DLD1 (cell line): ENCODE results near the gene PHIP.
"Not testable (repeated sequence)": the region's sequence is repeated elsewhere in the genome, so short reads cannot be mapped to it uniquely, and the experiment has no call there.

ENCODE experiments used
- in situ Hi-C: cut with HindIII; loops from 2 replicates; pipeline ENCODE4 v1.10.0; 2017; ENCODE audit warnings: low sequenced_read_pairs

Gene PHIP

DNA sequence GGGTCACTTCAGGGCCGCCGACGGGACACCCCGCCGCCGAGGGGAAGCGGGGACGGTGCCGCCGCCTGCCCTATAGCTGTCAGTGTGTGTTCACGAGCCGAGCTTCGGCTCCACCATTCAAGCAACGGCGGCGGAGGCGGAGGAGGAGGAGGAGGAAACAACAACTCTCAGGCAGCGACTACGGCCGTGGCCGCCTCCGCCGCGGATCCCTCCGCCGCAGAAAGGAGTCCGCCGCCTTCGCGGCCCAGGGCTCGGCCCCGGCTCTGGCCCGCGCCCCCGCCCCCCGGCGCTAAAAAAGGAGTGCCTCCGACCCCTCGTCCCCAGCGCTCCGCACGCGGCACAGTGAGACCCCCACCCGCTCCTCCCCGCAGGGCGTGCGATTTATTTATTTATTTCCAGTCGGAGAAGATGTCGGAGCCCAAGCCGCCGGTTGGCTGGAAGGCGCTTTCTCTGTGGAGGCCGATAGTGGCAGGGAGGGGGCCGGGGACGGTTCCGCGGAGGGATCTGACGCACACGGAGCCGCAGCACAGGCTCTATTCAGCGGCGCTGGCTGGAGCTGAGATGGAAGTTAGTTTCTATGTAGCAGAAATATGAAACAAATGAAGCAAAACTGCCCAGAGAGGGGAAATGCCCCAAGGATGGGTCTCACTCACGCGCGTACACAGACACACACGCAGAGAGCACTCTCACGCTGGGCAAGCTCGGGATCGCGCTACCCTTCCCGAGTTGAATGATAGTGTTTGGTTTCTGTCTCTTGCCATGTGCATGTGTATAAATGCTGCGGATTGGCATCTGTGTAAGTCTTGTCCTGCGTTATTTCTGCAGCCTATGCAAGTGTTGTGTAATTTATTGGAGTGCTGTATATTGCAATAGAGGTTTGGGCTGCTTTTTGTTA lies at the start of gene PHIP:
TSS of gene PHIP (minus strand) at position 180 of the 895 bp plus-strand sequence. CDS start 186 bp downstream, outside the sequence.
- in situ Hi-C loops: no loop called here

DNA sequence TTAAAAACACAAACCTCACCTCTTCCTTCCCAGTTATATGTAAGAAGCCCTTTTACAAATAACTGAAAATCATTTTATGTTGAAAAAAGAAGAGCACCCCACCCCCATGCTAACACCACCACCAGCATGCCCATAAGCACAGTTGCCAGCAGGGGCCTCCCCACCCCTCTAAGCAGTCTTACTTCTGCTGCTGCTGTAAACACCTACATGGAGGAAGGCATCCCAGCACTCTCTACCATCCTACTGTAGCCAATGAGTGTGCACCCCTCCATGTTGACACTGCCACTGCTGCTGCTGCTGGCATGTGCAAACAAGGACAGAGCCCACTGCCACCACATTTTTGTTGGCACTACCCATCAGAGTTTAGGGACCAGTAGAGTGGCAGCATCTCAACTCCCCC lies 49.6 kb upstream of the PHIP start:
- in situ Hi-C loops: no loop called here

DNA sequence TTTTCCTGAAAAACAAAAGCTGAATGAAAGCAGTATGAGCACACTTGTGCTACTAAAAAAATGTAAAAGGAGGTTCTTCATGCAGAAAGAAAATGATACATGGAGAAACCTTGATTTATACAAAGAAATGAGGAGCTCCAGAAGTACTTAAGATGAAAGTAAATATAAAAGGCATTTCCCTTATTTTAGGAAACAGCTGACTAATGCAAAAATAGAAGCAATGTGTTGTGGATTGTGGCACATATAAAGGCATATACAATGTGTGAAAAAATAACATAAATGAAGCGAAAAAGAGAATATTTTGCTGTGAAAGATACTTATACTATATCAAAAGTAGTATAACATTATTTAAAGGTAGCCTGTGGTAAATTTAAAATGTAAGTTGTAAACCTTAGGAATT lies 41.2 kb upstream of the PHIP start:
- in situ Hi-C loops: no loop called here

DNA sequence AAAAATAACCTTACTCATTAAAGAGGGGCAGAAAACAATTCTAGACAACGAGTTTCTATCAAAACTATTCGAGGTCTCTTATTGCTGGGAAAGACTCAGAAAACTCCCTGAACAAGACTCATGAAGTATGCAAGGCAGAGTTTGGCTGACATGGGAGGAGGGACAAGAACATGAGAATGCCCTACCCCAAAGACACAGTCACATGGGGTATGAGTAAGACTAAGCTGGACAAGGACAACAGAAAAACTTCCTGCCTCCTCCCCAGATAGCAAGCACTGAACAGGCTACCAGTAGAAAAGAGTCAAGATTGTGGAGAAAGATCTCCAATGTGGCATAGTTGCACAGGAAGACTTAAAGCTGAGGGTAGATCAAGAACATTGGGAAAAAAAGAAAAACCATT lies 39.7 kb upstream of the PHIP start:
- in situ Hi-C loops: no loop called here

DNA sequence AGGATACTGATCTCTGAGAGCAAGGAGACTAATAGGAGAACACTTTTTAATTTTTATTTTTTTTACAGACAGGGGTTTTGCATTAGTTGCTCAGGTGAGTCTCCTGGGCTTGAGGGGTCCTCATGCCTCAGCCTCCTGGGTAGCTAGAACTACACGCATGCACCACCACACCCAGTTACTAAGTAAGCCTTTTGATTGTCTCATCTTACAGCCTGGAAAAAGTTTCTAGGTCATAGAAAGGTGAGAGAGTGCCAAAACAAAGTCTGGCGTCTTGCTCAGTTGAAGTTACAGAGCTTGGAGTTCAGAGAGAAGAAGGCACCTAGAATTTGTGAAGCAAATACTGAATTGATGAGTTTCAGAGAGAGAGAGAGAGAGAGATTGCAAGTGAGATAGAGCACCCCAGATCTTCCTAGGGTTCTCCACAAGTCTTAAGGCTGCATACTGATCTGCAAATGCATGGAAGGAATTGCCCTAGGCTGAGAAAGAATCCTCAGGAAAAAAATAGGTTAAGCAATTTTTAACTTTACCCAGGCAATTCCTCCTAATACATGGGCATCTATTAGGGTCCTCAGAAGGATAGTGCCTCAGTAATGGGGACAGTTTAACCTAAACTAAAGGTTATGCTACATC lies 37.6 kb upstream of the PHIP start:
- in situ Hi-C loops: no loop called here

DNA sequence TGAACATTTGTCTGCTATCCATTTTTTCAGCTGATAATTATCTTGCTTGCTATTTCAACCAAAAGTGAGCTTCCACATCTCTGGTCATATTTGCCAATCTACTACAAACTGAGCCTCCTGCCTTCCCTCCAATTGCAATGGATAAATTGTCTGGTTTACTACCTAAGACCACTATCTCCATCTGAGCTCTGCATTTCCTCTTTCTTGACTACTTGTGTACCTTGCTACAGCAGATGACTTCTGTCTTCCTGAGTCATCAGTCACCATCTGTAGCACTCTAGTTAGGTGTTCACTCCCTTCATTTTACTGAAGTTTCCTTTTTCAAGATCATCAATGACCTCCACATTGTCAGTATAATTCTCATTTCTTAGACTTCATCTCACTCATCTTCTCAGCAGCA lies 33.5 kb upstream of the PHIP start:
- in situ Hi-C loops: no loop called here

DNA sequence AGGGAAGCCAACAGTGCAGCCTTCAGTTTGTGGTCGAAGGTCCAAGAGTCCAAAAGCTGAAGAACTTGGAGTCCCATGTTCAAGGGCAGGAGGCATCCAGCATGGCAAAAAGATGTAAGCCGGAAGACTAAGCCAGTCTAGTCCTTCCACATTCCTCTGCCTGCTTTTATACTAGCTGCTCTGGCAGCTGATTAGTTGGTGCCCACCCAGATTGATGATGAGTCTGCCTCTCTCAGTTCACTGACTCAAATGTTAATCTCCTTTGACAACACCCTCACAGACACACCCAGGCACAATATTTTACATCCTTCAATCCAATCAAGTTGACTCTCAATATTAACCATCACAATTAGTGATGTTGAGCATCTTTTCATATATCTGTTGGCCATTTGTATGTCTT lies 23.1 kb upstream of the PHIP start:
- in situ Hi-C loops: no loop called here

DNA sequence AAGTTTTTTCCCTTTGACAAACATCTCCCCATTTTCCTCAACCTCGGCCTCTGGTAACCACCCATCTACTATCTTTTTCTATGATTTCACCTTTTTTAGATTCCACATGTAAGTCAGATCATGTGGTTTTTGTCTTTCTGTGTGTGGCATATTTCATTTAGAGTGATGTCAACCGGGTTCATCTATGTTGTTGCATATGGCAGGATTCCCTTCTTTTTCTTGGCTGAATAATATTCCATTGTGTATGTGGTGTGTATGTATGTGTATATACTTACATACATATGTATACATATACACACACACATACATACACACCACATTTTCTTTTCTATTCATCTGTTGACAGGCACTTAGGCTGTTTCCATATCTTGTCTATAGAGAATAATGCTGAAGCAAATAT lies 22.2 kb upstream of the PHIP start:
- in situ Hi-C loops: no loop called here

DNA sequence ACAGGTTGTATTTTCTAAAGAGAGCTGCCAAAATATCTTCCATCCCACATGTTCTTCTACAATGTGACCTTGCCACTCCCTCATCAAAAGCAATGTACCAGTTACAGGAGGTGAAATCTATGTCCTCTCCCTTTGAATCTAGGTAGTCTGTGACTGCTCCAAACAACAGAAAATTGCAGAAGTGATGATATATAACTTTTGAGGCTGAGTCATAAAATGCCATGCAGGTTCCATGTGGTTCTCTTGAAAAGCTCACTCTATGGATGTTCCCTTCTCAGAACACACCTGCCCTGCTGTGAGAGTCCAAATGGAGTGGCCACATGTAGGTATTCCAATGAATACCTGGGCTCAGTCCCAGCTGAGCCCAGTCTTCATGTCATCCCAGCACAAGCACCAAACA lies 16.9 kb upstream of the PHIP start:
- in situ Hi-C loops: no loop called here

DNA sequence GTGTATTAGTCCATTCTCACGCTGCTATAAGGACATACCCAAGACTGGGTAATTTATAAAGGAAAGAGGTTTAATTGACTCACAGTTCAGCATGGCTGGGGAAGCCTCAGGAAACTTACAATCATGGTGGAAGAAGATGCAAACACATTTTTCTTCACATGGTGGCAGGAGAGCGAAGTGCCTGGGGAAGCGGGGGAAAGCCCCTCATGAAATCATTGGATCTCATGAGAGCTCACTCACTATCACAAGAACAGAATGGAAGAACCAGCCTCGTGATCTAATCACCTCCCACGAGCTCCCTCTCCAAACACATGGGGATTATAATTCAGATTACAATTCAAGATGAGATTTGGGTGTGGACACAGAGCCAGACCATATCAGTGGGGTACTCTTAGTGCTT lies 13.7 kb upstream of the PHIP start:
- in situ Hi-C loops: not testable (repeated sequence)

DNA sequence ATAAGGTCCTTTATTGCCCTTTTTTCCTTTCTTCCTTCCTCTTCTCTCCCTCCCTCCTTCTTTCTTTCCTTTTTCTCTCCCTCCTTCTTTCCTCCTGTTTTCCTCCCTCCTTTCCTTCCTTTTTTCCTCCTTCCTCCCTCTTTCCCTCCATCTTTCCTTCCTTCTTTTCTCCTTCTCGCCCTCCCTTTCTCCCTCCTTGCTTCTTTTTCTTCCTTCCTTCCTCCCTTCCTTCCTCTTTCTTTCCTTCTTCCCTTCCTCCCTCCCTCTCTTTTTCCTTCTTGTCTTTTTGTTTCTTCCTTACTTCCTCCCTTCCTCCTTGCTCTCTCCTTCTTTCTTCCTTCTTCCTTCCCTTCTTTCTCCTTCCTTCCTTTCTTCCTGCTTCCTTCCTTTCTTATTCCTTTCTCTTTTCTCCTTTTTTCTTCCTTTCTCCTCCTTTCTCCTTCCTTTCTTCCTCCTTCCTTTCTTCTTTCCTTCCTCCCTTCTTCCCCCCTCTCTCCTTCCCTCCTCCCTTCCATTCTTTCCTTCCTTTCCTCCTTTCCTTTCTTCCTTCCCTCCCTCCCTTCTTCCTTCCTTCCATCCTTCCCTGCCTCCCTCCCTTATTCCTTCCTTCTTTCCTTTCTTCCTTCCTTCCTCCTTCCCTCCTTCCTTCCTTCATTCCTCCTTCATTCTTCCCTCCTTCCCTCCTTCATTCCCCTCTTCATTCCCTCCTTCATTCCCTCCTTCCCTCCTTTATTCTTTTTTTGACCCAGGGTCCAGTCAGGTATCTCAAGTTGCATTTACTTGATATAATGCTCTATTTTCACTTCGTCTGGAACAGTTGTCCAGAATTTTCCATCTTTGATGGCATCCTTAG lies 11.7 kb upstream of the PHIP start:
- in situ Hi-C loops: no loop called here

DNA sequence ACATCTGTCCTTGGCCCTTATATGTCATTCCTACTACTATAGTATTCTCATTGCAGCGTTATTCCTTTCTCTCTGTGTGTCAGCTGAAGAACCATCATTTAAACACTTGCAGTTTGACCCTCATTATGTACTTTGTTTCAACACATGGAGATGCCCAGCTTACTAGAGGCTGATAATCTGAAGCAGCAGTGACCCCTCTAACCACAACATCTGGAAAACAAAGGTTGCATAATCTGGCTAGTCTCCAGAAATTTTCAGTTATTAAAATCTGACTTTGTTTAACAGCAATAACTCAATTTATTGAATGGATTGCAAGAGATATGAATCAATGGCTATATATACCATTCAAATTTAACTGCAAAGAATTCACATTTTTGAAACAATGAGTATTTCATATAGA lies 6.6 kb upstream of the PHIP start:
- in situ Hi-C loops: no loop called here

DNA sequence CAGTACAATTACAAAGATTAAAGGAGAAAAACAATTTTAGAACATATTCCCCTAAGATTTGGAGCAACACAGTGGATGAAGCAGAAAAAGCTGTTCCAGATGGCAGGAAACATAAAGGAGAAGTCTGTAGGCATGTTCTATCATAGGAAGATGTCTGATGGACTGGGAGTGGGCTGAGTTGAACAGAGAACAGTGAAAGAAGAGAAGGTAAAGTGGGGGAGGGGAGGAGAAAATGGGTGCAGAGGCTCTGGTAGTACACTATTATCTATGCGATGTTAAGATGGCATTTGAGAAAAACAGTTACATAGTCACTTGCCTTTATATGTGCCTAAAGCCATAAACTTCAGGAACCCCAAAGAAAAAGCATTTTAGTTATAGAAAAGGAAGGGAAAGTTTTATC lies 4.2 kb upstream of the PHIP start:
- in situ Hi-C loops: no loop called here

DNA sequence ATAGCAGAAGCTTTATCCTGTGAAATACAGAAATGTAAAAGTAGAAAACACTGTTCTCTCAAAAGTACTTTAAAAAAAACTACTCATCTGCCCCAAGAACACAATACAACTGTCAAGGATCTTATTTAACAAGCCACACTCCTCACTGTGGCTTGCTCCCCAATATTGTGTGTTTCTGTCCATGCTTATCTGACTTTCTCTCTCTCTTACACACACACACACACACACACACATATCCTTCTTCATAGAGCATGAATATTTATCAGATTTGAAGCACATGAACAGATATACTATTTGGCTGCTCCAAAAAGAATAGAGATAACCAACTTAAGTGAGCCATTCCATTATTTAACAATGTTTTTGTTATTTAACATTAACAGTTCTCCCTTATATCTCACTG lies 3.6 kb upstream of the PHIP start:
- in situ Hi-C loops: no loop called here

DNA sequence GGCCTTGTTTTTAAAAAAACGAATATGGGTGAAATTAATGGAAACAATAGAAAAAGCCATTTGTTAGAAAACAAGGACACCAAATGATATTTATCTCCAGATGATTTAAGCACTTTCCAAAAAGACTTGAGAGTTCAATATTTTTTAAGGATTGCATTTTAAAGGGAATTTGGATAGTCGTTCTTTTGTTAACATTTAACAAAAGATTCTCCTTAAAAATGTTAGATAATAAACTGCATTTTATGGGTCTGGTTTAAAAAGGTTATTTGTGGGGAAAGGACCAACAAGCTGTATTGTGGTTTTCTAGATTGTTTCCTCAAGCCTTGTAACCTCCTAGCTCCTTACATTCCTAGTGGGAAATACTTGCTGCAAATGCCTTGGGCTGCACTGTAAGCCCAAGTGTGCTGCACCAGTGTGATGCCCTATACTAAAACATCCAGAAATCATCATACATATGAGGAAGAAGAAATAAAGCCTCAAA lies 1.5 kb upstream of the PHIP start:
- in situ Hi-C loops: no loop called here

DNA sequence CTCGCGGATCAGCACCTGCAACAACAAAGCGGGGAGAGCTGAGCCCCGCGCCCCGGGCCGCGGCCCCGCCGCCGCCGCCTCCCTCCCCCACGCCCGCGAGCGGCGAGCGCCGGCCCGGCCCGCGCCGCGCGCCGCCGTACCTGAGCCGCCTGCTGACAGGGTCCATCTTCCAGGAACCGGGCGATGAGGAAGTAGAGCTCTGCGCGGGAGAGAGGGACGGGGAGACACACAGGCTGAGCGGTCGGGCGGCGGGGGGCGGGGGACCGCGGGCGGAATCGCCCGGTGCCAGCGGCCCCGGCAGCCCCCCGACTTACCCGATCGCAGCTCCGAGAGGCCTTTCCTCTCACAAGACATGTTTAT lies 359 bp downstream of the PHIP start:
- in situ Hi-C loops: no loop called here

DNA sequence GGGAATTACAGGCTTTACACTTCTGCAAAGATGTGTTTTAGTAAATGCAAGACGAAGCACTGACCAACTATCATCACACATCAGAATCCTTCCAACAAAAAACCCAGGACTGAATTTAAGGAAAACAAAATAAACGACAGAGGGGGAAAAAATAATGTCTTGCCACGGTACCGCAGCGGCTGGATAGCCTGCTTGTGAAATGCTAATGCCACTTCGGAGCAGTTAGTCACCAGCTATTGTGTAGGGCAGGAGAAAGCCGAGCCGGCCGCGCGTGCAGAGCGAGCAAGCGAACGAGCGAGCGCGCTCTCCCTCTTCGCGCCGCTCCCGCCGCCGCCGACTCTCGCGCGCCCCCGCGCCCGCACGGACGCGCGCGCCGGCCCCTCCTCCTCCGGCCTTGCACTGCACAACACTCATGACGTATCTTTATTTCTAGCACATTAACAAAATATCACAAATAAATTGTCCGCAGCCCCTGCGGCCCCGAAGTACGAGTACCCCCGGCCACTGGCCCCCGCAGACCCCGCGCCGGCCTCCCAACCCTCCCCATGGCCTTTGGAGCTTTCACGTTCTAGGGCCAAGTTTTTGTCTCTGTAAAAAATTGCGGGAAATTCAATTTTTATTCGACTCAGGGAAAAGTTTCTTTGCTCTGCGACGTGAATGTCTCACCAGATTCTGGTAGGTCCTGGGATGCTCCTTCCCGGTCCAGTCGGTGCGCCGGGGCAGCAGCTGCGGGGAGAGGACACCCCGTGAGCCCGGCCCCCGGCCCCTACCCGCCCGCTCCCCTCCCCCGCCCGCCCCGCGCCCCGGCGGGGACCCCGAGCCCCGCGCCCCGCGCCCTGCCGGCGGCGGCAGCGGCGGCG lies 1.0 kb downstream of the PHIP start:
- in situ Hi-C loops: no loop called here

DNA sequence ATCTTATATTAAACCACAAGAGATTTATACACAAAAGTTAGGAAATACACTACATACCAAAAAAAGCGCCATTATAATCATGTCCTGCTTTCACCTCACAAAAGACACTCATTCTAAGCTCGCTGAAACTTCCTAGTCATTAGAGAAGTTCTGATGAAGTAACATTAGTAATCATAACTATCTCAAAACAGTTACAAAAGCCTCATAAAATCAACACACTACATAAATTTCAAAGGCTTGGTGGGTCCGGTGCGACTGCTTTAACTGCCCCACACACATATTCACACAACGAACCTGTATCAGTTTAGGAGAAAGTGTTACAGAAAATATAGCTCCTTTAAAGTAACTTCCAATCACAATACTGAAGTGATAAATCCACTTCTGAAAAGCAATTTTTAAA lies 1.9 kb downstream of the PHIP start:
- in situ Hi-C loops: no loop called here

DNA sequence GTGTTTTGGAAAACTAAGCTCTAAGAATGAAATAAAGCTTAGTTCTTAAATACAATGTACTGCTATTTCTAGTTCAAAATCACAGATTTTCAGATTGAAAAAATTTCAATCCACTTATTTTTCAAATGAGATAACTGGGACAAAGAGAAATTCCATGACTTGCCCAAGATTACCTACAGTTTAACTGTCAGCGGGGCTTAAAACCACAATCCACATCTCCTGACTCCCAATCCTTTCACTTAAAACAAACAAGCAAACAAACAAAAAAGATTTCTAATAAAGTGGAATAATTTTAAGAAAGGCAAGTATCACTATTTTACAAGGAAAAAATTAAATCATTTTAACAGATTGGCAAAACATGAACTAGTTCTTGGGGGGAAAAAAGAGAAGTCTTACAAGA lies 4.2 kb downstream of the PHIP start:
- in situ Hi-C loops: no loop called here

DNA sequence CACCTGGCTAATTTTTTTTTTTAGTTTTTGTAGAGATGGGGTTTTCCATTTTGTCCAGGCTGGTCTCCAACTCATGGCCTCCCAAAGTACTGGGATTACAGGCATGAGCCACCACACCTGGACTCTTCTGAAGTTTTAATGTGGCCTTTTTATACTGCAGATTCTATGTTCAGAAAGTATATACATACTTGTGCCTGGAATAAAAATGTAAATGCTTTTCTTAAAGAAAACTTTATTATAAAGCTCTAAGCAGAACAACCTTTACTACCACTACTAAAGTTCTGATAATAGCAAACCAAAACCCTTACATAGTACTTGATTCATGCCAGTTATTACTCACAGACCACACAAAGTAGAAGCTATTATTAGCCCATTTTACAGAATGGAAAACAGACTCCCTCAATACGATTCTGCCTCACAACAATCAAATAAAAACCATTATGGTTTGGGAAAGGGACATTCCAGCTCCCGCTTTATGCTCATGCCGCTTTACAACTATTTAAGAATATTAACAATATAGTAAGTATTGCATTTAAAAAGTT lies 5.3 kb downstream of the PHIP start:
- in situ Hi-C loops: no loop called here
